ENCODE results near the gene ADGB. TPM values are rescaled to one million over a fixed set of nuclear protein-coding genes. Genes with fewer than 3 reads are reported as not detected.

ADGB gene
- total RNA-seq, 2 experiments from 2014 or later: not detected

DNA sequence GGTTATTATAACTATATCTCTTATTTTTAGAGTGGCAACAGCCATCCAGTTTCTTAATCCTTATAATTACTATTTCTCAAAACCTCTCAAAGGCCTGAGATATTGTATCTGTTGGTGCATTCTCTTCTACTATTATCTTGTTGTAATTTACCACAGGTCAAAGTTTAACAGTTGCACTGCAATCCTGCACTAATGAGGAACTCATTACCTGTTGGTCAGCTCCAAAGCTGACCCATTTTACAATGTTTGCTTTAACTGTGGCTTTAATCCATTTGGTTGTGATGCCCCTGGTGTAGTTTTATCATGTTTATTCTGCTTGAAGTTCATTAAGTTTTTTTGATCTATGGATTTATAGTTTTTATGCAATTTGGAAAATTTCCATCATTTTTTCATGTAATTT lies 6.3 kb upstream of the ADGB start:
- no peak overlapping the region for H3K4me3 Mint-ChIP-seq
- ChIA-PET CTCF (no interaction called here), POLR2A (no interaction called here)
- no peaks in the 10 kb centered on the region for H3K9me3 Mint-ChIP-seq
- no peak overlapping the region for H3K27ac Mint-ChIP-seq
- DNase-seq: no peak
- H3K36me3 Mint-ChIP-seq (ENCODE audit: low read depth): no peaks in the 10 kb centered on the region
- H3K4me1 Mint-ChIP-seq: no peaks in the 10 kb centered on the region
- H3K27me3 Mint-ChIP-seq: no peaks in the 10 kb centered on the region

DNA sequence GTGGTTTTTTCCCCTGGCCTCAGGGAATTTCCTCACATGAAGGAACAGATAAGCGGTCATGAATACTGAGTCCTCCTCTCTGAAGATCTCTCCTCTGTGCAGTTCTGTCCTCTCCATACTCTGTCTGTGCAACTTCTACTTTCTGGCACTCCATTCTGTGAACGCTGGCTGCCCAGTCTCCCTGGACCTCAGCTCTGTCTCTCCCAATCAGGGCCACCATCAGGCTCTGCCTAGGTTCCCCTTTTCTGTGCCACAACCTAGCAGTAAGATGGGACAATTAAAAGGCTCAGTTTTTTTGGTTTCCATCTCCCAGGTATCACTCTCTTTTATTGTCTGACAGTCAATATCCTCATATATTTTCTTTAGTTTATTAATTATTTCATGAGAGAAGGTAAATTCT lies 4.8 kb upstream of the ADGB start:
- no peaks in the 10 kb centered on the region for H3K4me1 Mint-ChIP-seq
- no peak overlapping the region for H3K4me3 Mint-ChIP-seq
- H3K27me3 Mint-ChIP-seq: no peaks in the 10 kb centered on the region
- no peak for DNase-seq
- no peaks in the 10 kb centered on the region for H3K36me3 Mint-ChIP-seq (ENCODE audit: low read depth)
- no peak overlapping the region for H3K27ac Mint-ChIP-seq
- ChIA-PET CTCF (no interaction called here), POLR2A (no interaction called here)
- no peaks in the 10 kb centered on the region for H3K9me3 Mint-ChIP-seq

DNA sequence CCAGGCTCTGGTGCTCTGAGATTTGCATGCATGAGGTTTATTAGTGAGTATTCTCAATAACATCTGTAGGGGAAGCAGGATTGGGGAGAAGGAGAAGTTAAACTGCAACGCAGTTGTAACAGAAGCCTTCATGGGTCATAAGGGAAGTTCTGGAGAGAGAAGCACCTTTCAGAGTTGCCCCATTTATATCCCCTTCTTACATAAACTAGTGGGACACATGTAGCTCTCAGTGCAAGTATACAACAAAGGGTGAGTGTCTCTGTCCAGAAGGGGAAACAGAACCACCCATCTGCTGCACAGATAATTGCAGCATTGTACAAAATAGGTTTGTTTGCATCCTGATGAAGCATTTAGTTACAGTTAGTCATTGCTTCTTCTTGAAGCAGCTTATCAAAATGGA lies 4.3 kb upstream of the ADGB start:
- no peaks in the 10 kb centered on the region for H3K4me1 Mint-ChIP-seq
- DNase-seq: no peak
- no peaks in the 10 kb centered on the region for H3K27me3 Mint-ChIP-seq
- no peaks in the 10 kb centered on the region for H3K9me3 Mint-ChIP-seq
- H3K4me3 Mint-ChIP-seq: no peak overlapping the region
- CTCF ChIA-PET: no interaction called here
- POLR2A ChIA-PET: no interaction called here
- no peaks in the 10 kb centered on the region for H3K36me3 Mint-ChIP-seq (ENCODE audit: low read depth)
- no peak overlapping the region for H3K27ac Mint-ChIP-seq

DNA sequence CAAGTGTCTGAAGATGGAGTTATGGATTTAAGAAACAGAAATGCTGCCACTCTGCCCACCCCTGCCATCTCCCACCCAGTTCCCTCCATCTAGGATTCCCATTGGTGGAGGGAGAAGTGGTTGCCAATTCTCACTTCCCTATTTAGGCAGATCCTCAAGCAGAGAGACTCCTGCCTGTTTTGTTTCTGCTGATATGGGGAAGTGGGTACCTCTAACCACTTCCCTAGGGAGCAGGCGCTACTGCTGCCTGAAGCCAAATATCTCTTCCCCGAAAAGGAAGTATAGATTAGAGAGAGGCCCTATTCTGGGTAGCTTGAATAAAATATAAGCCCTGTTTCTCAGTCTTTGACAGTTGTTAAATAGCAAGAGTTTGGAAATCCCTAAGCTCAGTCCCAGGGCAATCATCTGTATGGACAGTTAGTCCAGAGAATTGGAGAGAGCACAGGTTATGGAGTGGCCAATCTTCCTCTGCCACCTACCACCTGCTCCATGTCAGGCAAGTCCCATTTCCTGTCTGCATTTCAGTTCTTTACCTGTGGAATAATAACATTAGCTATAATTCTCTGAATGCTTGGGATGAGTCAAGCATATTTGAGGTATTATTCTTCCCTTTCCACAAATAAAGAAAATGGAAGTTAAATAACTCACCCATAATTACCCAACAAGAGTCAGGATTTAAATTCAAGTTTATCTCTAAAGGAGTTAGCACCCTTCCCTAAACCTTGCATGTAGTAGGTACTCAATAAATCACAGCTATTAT lies 2.6 kb upstream of the ADGB start:
- ChIA-PET POLR2A (no interaction called here), CTCF (no interaction called here)
- Mint-ChIP-seq H3K27me3 (no peaks in the 10 kb centered on the region), H3K4me3 (no peak overlapping the region), H3K9me3 (no peaks in the 10 kb centered on the region), H3K36me3 (ENCODE audit: low read depth) (no peaks in the 10 kb centered on the region), H3K4me1 (no peaks in the 10 kb centered on the region), H3K27ac (no peak overlapping the region)
- DNase-seq: no peak

DNA sequence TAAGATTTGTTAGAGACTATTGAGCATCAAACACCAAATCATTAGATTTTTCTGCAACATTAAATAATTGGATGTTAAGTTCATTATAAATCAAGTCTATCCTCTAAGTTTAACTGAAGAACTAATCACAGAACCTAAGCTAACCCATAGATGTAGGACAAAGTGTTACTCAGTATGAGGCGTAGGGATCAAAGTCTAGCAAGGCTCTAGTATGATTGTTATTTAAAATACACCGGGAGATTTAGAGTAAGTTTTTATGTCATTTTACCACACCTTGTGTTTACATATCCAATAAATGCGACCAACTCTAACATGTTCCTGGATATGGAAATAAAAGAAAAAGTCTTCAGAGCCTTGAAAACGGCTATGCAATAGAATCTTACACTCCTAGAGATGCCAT lies 2.6 kb downstream of the ADGB start:
- no peak for DNase-seq
- no peaks in the 10 kb centered on the region for H3K36me3 Mint-ChIP-seq (ENCODE audit: low read depth)
- no peaks in the 10 kb centered on the region for H3K4me1 Mint-ChIP-seq
- no peak overlapping the region for H3K4me3 Mint-ChIP-seq
- H3K9me3 Mint-ChIP-seq: no peaks in the 10 kb centered on the region
- H3K27me3 Mint-ChIP-seq: no peaks in the 10 kb centered on the region
- ChIA-PET CTCF (no interaction called here), POLR2A (no interaction called here)
- H3K27ac Mint-ChIP-seq: no peak overlapping the region

DNA sequence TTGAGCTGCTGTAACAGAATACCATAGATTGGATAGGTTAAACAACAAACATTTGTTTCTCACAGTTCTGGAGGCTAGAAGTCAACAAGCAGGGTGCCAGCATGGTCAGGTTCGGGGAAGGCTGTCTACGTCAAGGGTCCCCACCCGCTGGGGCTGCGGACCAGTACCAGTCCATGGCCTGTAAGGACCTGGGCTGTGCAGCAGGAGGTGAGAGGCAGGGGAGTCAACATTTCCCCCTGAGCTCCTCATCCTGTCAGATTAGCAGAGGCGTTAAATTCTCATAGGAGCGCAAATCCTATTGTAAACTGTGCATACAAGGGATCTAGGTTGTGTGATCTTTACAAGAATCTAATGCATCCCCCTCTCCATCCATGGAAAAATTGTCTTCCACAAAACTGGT lies 3.8 kb downstream of the ADGB start:
- ChIA-PET CTCF (no interaction called here), POLR2A (no interaction called here)
- no peaks in the 10 kb centered on the region for H3K36me3 Mint-ChIP-seq (ENCODE audit: low read depth)
- H3K4me3 Mint-ChIP-seq: no peak overlapping the region
- no peaks in the 10 kb centered on the region for H3K4me1 Mint-ChIP-seq
- H3K27me3 Mint-ChIP-seq: no peaks in the 10 kb centered on the region
- no peak for DNase-seq
- H3K27ac Mint-ChIP-seq: no peak overlapping the region
- H3K9me3 Mint-ChIP-seq: no peaks in the 10 kb centered on the region

DNA sequence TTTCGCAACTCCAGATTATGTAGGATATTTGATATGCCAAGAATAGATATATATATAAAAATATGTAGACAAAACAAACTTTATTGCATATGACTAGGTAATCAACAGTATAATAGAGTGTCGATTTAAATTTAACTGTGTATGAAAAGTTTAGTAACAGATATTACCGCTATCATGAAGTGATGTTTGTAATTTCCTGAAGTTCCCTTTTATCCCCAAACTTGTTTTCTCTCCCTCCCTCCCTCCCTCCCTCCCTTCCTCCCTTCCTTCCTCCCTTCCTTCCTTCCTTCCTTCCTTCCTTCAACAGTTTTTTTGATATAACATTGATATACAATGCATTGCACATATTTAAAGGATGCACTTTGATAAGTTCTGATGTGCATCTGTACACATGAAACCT lies 15.2 kb downstream of the ADGB start:
- ChIA-PET CTCF (no interaction called here), POLR2A (no interaction called here)
- Mint-ChIP-seq H3K4me3 (no peak overlapping the region), H3K36me3 (ENCODE audit: low read depth) (no peaks in the 10 kb centered on the region), H3K4me1 (no peaks in the 10 kb centered on the region), H3K27me3 (no peaks in the 10 kb centered on the region), H3K9me3 (no peaks in the 10 kb centered on the region), H3K27ac (no peak overlapping the region)
- DNase-seq: no peak

DNA sequence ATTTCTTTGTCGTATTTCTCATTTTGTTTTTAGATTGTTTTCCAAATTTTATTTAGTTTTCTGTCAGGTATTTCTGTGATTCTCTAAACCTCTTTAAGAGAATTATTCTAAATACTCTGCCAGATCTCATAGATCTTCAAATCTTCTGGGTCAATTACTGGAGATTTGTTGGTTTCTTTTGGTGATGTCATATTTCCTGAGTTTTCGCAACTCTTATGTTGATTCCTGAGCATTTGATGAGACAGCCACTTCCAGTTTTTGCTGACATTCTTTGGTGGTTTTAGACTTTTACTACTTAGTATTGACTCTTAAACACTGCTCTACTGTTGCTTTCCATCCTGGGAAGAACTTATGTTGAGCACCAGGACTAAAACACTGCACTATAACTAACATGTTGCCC lies 21.9 kb downstream of the ADGB start:
- H3K36me3 Mint-ChIP-seq (ENCODE audit: low read depth): no peaks in the 10 kb centered on the region
- H3K9me3 Mint-ChIP-seq: peaks cover 4% of the 10 kb centered on the region
- H3K4me3 Mint-ChIP-seq: no peak overlapping the region
- no peaks in the 10 kb centered on the region for H3K4me1 Mint-ChIP-seq
- POLR2A ChIA-PET: no interaction called here
- CTCF ChIA-PET: no interaction called here
- H3K27me3 Mint-ChIP-seq: no peaks in the 10 kb centered on the region
- no peak for DNase-seq
- H3K27ac Mint-ChIP-seq: no peak overlapping the region

DNA sequence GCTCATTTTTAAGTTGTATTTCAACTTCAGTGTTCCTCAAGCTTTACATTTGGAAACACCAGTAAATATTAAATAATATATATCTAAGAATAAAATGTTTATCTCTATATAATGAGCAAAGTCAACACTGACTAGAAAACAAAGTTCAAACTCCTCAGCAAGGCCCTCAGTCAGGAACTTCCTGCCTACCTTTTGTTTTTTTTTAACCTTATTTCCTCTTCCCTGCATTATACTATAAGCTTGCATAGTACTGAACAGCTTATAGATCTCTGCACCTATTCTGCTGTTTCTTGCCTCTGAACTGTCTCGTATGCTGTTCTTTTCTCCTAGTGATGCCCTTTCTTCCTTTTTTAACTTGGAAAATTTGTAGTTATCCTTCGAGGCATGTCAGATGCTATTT lies 29.6 kb downstream of the ADGB start:
- no peaks in the 10 kb centered on the region for H3K27me3 Mint-ChIP-seq
- no peaks in the 10 kb centered on the region for H3K36me3 Mint-ChIP-seq (ENCODE audit: low read depth)
- H3K4me3 Mint-ChIP-seq: no peak overlapping the region
- ChIA-PET POLR2A (no interaction called here), CTCF (no interaction called here)
- H3K27ac Mint-ChIP-seq: no peak overlapping the region
- DNase-seq: no peak
- no peaks in the 10 kb centered on the region for H3K9me3 Mint-ChIP-seq
- H3K4me1 Mint-ChIP-seq: no peaks in the 10 kb centered on the region

DNA sequence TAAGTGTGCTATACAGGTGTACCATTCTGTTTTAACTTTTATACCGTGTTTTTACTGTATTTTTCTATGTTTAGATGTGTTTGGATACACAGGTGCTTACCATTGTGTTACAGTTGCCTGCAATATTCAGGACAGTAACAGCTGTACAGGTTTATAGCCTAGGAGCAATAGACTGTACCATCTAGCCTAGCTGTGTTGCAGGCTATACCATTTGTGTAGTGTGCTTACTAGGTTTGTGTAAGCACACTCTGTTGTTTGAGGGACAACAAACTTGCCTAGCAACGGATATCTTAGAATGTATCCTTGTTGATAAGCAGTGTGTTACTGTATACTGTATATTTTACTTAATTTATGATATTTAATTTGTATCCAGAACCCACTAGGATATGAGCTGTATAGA lies 35.2 kb downstream of the ADGB start:
- no peak for DNase-seq
- H3K27me3 Mint-ChIP-seq: no peaks in the 10 kb centered on the region
- H3K27ac Mint-ChIP-seq: no peak overlapping the region
- no peaks in the 10 kb centered on the region for H3K4me1 Mint-ChIP-seq
- H3K36me3 Mint-ChIP-seq (ENCODE audit: low read depth): no peaks in the 10 kb centered on the region
- H3K4me3 Mint-ChIP-seq: no peak overlapping the region
- no peaks in the 10 kb centered on the region for H3K9me3 Mint-ChIP-seq
- CTCF ChIA-PET: no interaction called here
- POLR2A ChIA-PET: no interaction called here

DNA sequence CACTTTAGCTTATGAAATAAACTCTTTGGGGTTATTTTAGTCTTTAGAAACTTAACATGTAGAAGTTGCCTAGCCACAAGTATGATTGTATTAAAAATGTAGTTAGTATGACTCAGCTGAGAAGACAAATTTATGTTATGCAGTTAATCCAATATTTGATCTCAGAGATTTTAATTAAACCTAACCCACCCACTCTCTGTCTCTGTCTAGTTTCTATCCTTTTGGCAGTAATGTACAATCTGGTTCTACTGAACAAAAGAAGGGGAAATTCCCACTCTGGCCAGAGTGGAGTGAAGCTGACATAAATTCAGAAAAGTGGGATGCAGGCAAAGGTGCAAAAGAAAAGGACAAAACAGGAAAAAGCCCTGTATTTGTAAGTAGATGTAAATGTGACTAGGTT lies 36.4 kb downstream of the ADGB start:
- ChIA-PET CTCF (no interaction called here), POLR2A (no interaction called here)
- H3K27me3 Mint-ChIP-seq: no peaks in the 10 kb centered on the region
- no peak for DNase-seq
- H3K4me3 Mint-ChIP-seq: no peak overlapping the region
- H3K9me3 Mint-ChIP-seq: no peaks in the 10 kb centered on the region
- H3K27ac Mint-ChIP-seq: no peak overlapping the region
- no peaks in the 10 kb centered on the region for H3K36me3 Mint-ChIP-seq (ENCODE audit: low read depth)
- no peaks in the 10 kb centered on the region for H3K4me1 Mint-ChIP-seq

DNA sequence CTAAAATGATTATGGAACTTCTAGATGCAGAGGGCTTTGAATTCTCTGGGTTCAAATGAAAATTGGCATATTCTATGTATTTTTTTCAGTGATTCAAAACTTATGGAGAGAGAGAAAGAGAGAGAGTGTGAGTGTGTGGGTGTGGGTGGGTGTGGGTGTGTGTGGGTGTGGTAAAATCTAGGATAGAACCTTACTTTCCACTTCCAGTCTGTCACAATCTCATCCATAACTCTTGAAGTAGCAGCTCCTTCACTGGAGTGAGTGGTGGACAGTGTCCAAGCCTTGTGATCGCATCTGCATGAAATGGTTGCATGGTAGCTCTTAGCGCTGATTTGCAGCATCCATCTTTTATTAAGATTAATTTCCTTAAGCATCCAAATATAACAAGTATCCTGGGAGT lies 37.7 kb downstream of the ADGB start:
- Mint-ChIP-seq H3K27me3 (no peaks in the 10 kb centered on the region), H3K4me1 (no peaks in the 10 kb centered on the region), H3K4me3 (no peak overlapping the region), H3K9me3 (no peaks in the 10 kb centered on the region), H3K36me3 (ENCODE audit: low read depth) (no peaks in the 10 kb centered on the region), H3K27ac (no peak overlapping the region)
- ChIA-PET CTCF (no interaction called here), POLR2A (no interaction called here)
- no peak for DNase-seq

DNA sequence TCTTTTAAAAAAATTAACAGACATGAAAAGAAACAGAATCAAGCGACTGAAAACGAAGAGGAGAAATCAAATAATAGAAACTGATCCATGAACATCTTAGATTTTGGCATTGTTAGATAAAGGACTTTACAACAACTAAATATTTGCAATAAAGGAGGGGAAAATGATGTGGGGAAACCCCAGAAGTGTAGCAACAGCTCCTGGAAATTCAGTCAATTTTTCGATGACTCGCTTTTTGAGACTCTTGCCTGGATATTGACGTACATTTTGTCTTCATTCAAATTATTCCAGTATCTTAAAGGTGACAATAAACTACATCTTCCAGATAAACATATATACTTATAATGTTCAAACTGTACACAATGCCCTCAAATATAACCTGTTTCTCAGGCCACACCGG lies 44.1 kb downstream of the ADGB start:
- no peak overlapping the region for H3K4me3 Mint-ChIP-seq

DNA sequence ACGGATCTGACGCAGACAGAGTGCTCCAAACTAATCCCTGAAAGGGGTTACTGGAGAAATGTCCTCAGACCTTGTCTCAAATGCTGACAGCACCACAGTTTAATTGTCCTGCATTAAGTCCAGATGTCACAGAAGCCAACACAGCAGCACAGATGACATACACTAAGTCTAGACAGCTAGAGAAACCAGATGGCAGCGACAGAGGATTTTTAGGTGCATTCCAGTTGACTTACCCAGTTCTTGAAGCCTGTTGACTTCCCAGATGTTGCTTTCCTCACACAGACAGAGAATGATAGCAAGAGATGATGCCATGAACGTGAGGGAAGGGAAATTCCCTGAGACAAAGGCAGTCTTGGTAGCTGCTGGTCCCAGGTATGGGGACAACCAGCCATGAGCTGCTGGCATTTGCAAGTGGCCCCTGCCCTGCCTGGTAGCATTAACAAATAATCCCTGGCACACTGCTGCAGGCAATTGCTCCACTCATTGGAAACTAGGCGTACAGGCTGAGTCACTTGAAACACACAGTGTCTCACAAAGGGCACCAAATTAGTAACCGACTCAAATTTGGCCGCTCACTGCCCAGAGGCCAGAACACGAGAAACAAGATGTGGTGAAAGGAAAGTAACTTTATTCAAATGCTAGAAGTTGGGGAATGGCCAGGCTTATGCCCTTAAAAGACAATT lies 52.2 kb downstream of the ADGB start:
- CTCF ChIA-PET: no interaction called here
- no peak for DNase-seq
- no peaks in the 10 kb centered on the region for H3K27me3 Mint-ChIP-seq

More for the DNA sequence above, 44.1 kb downstream of the ADGB start:
- H3K27ac Mint-ChIP-seq: no peak overlapping the region
- POLR2A ChIA-PET: no interaction called here
- no peaks in the 10 kb centered on the region for H3K36me3 Mint-ChIP-seq (ENCODE audit: low read depth)
- DNase-seq: no peak
- no peaks in the 10 kb centered on the region for H3K9me3 Mint-ChIP-seq
- H3K27me3 Mint-ChIP-seq: no peaks in the 10 kb centered on the region
- H3K4me1 Mint-ChIP-seq: no peaks in the 10 kb centered on the region
- CTCF ChIA-PET: no interaction called here

More for the DNA sequence above, 52.2 kb downstream of the ADGB start:
- Mint-ChIP-seq H3K36me3 (ENCODE audit: low read depth) (no peaks in the 10 kb centered on the region), H3K9me3 (no peaks in the 10 kb centered on the region), H3K4me3 (no peak overlapping the region), H3K27ac (no peak overlapping the region), H3K4me1 (no peaks in the 10 kb centered on the region)
- POLR2A ChIA-PET: no interaction called here

All from activated CD4-positive, alpha-beta memory T cell treated with anti-CD3 and anti-CD28 coated beads, Interleukin-2, amount 10 ng/mL, durations not matched to agents 7 days and 5 days (primary cell).